ENCODE results near the gene ZBTB37.
A peak's percentile ranks its signal among the peaks of the same experiment; 100 is the strongest.

Gene ZBTB37

DNA sequence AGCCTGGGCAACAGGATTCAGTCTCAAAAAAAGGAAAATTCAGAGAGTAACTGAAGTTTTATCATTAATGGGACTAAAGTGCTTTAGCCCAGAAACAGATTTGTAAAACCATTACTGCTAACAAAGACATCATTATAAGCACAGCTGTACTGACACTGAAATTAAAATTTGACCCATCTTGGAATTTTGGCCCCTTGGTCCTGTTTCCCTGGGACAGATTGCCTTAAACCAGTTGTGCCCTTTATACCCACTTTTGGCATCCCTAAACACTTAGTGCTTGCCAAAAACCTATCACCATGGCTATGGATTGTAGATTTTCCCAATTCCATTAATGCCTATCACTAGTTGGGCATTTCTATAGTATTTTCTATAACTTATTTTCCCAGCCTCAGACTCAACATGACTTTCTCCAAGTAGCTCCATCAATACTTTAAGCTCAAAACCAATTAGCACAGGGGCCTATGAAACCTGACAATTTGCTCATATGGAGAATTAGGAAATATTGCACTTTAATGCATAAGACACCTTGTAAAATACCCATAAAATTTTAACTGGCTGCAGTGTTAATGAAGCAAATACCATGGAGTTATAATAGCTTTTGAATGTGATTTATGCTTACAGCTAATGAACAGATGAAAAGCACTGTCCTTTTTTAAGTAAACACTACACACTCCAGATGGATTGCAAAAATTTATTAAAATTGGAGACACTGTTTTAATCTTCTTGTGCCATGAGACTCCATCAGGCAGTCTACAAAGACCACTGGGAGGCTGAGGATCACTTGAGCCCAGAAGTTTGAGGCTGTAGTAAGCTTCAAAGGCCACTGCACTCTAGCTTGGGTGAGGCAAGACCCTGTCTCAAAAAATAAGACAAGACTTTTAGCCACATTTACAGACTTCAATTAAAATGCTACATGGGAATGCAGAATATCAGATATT is 4.7 kb upstream of the ZBTB37 start:
- DNase-seq (ENCODE audit: low read depth, low spot score): no peak
- Histone ChIP-seq H3K9ac (ENCODE audit: insufficient read length) (peak overlapping the region; percentile 48), H3K9me3 (ENCODE audit: low read depth, low read length) (no peaks in the 10 kb centered on the region), H3K27ac (peak overlapping the region; percentile 96), H3K4me3 (peak overlapping the region; percentile 99), H3K36me3 (ENCODE audit: insufficient read depth, low read length) (peaks cover 63% of the 10 kb centered on the region)
- no peak for TF ChIP-seq POLR2AphosphoS5 (IDR thresholded peaks at IDR 0.05; ENCODE audit: borderline replicate concordance, low read depth, low read length)
- TF ChIP-seq EZH2 (IDR thresholded peaks at IDR 0.05): no peak
- no peak for TF ChIP-seq FOXP2 (optimal IDR thresholded peaks at IDR 0.05; ENCODE audit: control extremely low read depth, extremely low read length, insufficient read depth)

DNA sequence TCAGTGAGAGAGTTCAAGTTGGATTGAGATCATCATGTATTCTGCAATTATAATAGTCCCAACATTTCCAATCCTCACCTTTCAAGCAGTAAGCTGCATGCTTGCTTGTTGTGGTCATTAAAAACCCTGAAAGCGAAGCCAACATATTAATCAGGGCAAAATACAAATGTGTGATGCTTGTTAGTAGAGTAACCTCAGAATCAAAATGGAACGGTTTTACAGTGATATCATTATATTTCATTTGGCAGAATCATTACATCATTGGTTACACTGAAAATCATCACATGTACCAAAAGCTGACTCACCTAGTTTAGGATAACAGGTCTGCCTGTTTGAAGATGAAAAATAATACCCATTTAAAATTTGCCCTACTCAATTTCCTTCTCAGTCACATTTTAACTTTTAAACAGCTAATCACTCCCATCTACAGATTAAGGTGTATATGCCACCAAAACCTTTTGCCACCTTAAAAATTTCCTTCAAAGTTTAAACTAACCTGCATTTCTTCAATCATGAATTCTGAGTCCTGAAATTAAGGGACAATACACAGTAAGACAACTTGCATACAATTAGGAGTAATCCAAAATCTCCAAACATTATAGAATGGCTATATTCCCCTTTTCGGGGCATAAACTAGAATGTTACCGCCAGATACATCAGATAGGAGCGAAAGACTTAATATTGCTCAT is 3.9 kb upstream of the ZBTB37 start:
- Histone ChIP-seq H3K9me3 (ENCODE audit: low read depth, low read length) (no peaks in the 10 kb centered on the region), H3K4me3 (peak overlapping the region; percentile 99), H3K27ac (peak overlapping the region; percentile 96), H3K36me3 (ENCODE audit: insufficient read depth, low read length) (peaks cover 63% of the 10 kb centered on the region), H3K9ac (ENCODE audit: insufficient read length) (peak overlapping the region; percentile 99)
- DNase-seq (ENCODE audit: low read depth, low spot score): no peak
- TF ChIP-seq FOXP2 (optimal IDR thresholded peaks at IDR 0.05; ENCODE audit: control extremely low read depth, extremely low read length, insufficient read depth): no peak
- no peak; the same call in 1 of the 2 replicates for TF ChIP-seq POLR2AphosphoS5 (IDR thresholded peaks at IDR 0.05; ENCODE audit: borderline replicate concordance, low read depth, low read length)
- TF ChIP-seq EZH2 (IDR thresholded peaks at IDR 0.05): no peak

DNA sequence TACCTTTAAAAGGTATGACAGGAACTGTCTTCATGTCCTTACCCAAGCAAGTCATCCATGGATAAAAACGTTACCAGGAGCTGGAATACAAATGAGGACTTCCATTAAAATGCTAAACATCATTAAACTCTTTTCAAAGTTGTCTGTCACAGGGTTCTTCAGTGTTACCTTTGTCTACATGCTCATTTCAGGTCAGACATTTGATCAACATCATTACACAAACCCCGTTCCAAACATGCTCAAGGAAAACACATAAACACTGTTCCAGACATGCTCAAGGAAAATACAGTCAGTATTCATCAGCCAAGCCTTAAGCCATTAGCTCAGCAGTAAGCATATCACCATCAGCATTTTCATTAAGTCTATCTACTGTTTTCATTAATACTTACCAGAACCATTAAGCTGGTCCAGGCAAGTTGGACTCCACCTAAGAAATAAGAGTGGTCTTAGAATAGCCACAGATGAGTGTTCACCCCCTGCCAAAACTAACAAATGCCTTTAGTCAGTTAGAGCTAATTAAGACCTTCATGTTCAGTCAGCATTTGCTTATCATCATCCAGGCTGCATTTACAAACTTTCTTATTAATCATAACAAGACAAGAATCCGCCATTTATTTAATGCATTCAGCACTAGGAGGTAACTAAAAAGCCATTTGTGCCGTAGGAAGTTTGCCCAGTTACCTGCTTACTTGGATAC is 2.6 kb upstream of the ZBTB37 start:
- H3K4me3 ChIP-seq: peak overlapping the region; percentile 99
- peaks cover 61% of the 10 kb centered on the region for H3K36me3 ChIP-seq (ENCODE audit: insufficient read depth, low read length)
- H3K27ac ChIP-seq: peak overlapping the region; percentile 96
- H3K9me3 ChIP-seq (ENCODE audit: low read depth, low read length): no peaks in the 10 kb centered on the region
- DNase-seq (ENCODE audit: low read depth, low spot score): no peak
- peak; percentile 50 for TF ChIP-seq POLR2AphosphoS5 (IDR thresholded peaks at IDR 0.05; ENCODE audit: borderline replicate concordance, low read depth, low read length)
- no peak for TF ChIP-seq EZH2 (IDR thresholded peaks at IDR 0.05)
- no peak for TF ChIP-seq FOXP2 (optimal IDR thresholded peaks at IDR 0.05; ENCODE audit: control extremely low read depth, extremely low read length, insufficient read depth)
- peak overlapping the region; percentile 99 for H3K9ac ChIP-seq (ENCODE audit: insufficient read length)

DNA sequence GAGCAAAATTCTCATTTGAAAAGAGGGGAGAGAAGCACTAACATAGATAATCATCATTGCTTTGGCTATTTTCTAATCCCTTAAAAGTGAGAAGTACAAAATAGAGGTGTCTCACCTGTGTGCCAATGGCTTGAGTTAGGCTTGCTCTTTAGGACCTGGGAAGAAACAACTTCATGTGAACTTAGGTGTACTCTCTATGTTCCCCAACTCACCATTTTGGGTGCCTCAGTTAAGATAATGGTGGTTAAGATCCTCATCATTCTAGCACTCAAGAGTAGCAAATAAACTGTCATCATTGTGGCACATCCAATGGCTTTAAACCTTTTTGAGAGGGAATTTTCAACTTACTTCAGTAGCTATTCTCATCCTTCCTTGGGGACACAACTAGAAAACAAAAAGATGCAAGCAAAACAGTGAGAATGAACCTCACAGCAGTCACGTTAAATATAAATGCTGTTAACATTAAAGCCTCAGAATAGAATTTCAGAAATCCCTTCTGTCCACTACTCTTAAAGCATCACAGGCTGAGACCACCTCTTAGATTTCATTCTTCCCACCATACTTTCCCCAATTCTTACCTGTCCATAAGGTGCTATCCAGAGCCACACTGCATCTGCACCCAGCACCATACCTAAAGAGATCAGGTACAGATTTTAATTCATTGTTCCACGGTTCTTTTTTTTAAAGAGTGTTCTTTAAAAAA is 1.6 kb upstream of the ZBTB37 start:
- no peak for DNase-seq (ENCODE audit: low read depth, low spot score)
- peak overlapping the region; percentile 96 for H3K27ac ChIP-seq
- no peaks in the 10 kb centered on the region for H3K9me3 ChIP-seq (ENCODE audit: low read depth, low read length)
- peaks cover 66% of the 10 kb centered on the region for H3K36me3 ChIP-seq (ENCODE audit: insufficient read depth, low read length)
- H3K9ac ChIP-seq (ENCODE audit: insufficient read length): peak overlapping the region; percentile 99
- peak overlapping the region; percentile 99 for H3K4me3 ChIP-seq
- TF ChIP-seq POLR2AphosphoS5 (IDR thresholded peaks at IDR 0.05; ENCODE audit: borderline replicate concordance, low read depth, low read length) (peak; percentile 35), FOXP2 (optimal IDR thresholded peaks at IDR 0.05; ENCODE audit: control extremely low read depth, extremely low read length, insufficient read depth) (no peak)

DNA sequence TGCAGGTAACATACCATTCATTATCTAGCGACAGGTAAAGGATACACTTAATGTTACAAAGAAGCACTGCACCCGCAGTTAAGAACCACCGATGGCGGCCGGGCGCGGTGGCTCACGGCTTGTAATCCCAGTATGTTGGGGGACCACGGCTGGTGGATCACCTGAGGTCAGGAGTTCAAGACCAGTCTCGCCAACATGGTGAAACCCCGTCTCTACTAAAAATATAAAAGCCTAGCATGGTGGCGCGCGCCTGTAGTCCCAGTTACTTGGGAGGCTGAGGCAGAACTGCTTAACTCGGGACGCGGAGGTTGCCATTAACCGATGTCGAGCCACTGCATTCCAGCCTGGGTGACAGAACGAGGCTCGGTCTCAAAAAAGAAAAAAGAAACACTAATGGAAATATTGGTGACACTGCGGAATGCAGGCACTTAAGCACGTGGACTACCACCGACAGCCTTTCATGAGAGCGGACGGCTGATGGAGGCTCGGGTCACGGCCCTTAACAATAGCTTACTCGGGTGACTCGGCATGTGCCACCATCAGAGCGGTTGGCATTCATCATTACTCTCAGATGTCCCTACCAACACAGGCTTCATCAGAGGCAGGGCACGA is 933 bp upstream of the ZBTB37 start:
- Histone ChIP-seq H3K9me3 (ENCODE audit: low read depth, low read length) (no peaks in the 10 kb centered on the region), H3K36me3 (ENCODE audit: insufficient read depth, low read length) (peaks cover 67% of the 10 kb centered on the region), H3K9ac (ENCODE audit: insufficient read length) (peak overlapping the region; percentile 99), H3K4me3 (peak overlapping the region; percentile 99), H3K27ac (peak overlapping the region; percentile 96)
- TF ChIP-seq FOXP2 (optimal IDR thresholded peaks at IDR 0.05; ENCODE audit: control extremely low read depth, extremely low read length, insufficient read depth) (no peak), POLR2AphosphoS5 (IDR thresholded peaks at IDR 0.05; ENCODE audit: borderline replicate concordance, low read depth, low read length) (no peak; the same call in 1 of the 2 replicates), EZH2 (IDR thresholded peaks at IDR 0.05) (no peak)
- no peak for DNase-seq (ENCODE audit: low read depth, low spot score)

DNA sequence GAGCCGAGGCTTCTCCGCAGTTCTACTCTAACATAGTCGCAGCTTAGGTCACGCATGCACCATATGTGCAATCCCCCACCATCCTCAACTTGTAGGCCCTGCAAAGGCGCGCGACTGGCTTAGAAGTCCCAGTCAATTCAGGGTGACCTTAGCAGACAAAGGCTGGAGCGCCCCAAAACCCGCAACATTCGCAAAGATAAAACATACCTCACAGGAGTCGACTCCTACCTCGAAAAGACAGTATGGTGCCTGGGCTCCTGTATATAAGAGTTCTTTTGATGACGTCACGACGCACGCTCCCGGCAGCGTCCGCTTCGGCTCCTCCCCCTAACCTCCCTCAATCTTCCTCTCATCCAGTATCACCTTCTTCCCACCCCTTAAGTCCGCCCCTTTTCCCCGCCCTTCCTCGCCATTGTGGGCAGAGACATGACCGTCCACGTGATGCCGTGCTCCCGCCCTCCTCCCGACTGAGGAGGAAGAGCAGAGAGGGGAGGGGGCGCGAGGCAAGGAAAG is 371 bp upstream of the ZBTB37 start, which contains the start of gene GAS5:
TSS of gene GAS5 (minus strand) at position 237 of the 513 bp plus-strand sequence.
- peaks cover 64% of the 10 kb centered on the region for H3K36me3 ChIP-seq (ENCODE audit: insufficient read depth, low read length)
- H3K27ac ChIP-seq: peak within 1 kb of the TSS; percentile 96
- TF ChIP-seq POLR2AphosphoS5 (IDR thresholded peaks at IDR 0.05; ENCODE audit: borderline replicate concordance, low read depth, low read length): peak; percentile 100
- no peak for TF ChIP-seq EZH2 (IDR thresholded peaks at IDR 0.05)
- peak within 1 kb of the TSS; percentile 99 for H3K9ac ChIP-seq (ENCODE audit: insufficient read length)
- H3K4me3 ChIP-seq: peak within 1 kb of the TSS; percentile 99
- DNase-seq (ENCODE audit: low read depth, low spot score): peak; percentile 99
- no peaks in the 10 kb centered on the region for H3K9me3 ChIP-seq (ENCODE audit: low read depth, low read length)

DNA sequence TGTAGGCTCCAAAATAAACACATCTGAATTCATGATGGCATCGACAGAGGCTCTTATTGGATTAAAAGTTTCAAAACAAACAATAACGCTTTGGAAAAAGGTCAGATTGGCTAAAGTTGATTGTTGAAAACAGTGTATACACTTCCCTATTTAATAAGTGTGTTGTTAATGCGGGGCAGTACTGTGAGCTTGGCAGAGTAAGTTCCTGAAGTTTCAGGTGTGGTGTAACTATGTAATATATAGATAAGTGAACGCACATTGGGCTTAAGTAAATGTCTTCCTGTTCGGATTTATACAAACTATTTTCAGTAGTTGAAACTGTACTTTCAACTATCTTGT is 810 bp downstream of the ZBTB37 start:
- no peak for DNase-seq (ENCODE audit: low read depth, low spot score)
- TF ChIP-seq EZH2 (IDR thresholded peaks at IDR 0.05): no peak
- no peak for TF ChIP-seq POLR2AphosphoS5 (IDR thresholded peaks at IDR 0.05; ENCODE audit: borderline replicate concordance, low read depth, low read length)
- no peak for TF ChIP-seq FOXP2 (optimal IDR thresholded peaks at IDR 0.05; ENCODE audit: control extremely low read depth, extremely low read length, insufficient read depth)
- peak overlapping the region; percentile 82 for H3K9ac ChIP-seq (ENCODE audit: insufficient read length)
- peak overlapping the region; percentile 88 for H3K4me3 ChIP-seq
- H3K27ac ChIP-seq: 0 out of 2 replicates have a peak overlapping the region, but pooled peaks have one; percentile 79
- no peaks in the 10 kb centered on the region for H3K9me3 ChIP-seq (ENCODE audit: low read depth, low read length)
- peaks cover 52% of the 10 kb centered on the region for H3K36me3 ChIP-seq (ENCODE audit: insufficient read depth, low read length)

All from SK-N-MC (cell line).